ENCODE measurements around the gene MYO9A.

DNA sequence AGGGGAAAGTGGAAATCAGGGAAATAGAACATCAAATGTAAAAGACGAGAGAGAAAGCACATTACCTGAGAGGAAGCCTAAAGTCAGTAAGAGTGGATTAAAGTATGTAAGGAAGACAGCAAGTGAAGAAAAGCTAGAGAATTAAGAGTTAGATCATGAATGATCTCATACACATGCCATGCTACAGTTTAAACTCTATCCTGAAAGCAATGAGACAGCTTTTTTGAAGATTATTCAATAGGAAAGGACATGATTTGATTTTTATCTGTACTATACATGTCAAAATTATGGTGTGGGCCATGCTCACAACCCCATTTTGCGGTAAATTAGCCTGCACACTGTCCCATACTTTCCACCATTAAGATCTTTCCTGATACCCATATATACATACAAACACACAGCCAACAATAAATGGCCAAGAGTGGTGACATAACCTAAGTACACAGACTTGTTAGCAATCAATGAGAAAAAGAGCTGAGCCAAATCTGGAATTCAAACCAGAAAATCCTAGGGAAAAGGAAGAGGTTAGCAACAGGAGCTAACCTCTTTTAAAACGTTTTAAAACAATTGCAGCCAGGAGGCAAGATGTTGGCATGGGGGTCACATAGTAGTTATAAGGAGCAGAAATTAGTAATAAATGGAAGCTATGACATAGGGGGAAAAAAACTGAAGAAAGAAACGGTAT, 4.5 kb downstream of the MYO9A start:
- TF ChIP-seq, protein P1, sequence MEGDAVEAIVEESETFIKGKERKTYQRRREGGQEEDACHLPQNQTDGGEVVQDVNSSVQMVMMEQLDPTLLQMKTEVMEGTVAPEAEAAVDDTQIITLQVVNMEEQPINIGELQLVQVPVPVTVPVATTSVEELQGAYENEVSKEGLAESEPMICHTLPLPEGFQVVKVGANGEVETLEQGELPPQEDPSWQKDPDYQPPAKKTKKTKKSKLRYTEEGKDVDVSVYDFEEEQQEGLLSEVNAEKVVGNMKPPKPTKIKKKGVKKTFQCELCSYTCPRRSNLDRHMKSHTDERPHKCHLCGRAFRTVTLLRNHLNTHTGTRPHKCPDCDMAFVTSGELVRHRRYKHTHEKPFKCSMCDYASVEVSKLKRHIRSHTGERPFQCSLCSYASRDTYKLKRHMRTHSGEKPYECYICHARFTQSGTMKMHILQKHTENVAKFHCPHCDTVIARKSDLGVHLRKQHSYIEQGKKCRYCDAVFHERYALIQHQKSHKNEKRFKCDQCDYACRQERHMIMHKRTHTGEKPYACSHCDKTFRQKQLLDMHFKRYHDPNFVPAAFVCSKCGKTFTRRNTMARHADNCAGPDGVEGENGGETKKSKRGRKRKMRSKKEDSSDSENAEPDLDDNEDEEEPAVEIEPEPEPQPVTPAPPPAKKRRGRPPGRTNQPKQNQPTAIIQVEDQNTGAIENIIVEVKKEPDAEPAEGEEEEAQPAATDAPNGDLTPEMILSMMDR (IDR thresholded peaks at IDR 0.05), result no peak
- no peak for TF ChIP-seq POLR2A (IDR thresholded peaks at IDR 0.05)

Data from body of pancreas (tissue), 4 donors.